ENCODE measurements around the gene LILRA1.

GRCh38 chr19:54554896-54555295 lies 38.5 kb upstream of the LILRA1 start:
- no peak for TF ChIP-seq HDAC2 (IDR thresholded peaks at IDR 0.05)
- TF ChIP-seq CREB1 (IDR thresholded peaks at IDR 0.05): no peak
- no peak for TF ChIP-seq CREB1 (CRISPR knock-in tag; IDR thresholded peaks at IDR 0.05)
- no peak for TF ChIP-seq POLR2AphosphoS5 (IDR thresholded peaks at IDR 0.05; ENCODE audit: control insufficient read depth, insufficient read depth, low read depth, low read length)
- no peak for TF ChIP-seq POLR2A (conservative IDR thresholded peaks at IDR 0.05)
- TF ChIP-seq SETDB1 (IDR thresholded peaks at IDR 0.05; ENCODE audit: low read length): no peak

Data from K562 (cell line).